Lung (tissue), 12 donors: ENCODE data around the gene NUDT19. TPM values are rescaled to one million over a fixed set of nuclear protein-coding genes. Genes with fewer than 3 reads are reported as not detected.
"Not testable (repeated sequence)": the region's sequence is repeated elsewhere in the genome, so short reads cannot be mapped to it uniquely, and the experiment has no call there.

Experiments used
- ATAC-seq: fragments of 200-7000 bp; cut with Tn5 transposase; one replicate; pipeline ENCODE4 v1.9.1; 2020; ENCODE audit warnings: moderate number of reproducible peaks; ENCODE audit not compliant: insufficient read depth, low FRiP score
- DNase-seq, 3 donors: peaks; one replicate each; pipeline ENCODE4 v3.0.0-alpha.2; 2013 to 2017
- H3K27ac ChIP-seq, 2 donors: one replicate each; pipeline ENCODE4 v1.5.1; 2013; ENCODE audit warnings: mild to moderate bottlenecking in 2 of 2, moderate library complexity in 2 of 2, control low read depth in 1 of 2, inconsistent platforms in 1 of 2, low read depth in 1 of 2, low read length in 1 of 2
- H3K27me3 ChIP-seq, 3 donors: one replicate each; pipeline ENCODE4 v1.5.1; 2013; ENCODE audit warnings: low read length in 2 of 3; ENCODE audit not compliant: control insufficient read depth in 3 of 3, insufficient read depth in 3 of 3
- H3K36me3 ChIP-seq, 4 donors: one replicate each; pipeline ENCODE4 v1.5.1; 2013; ENCODE audit warnings: low read length in 4 of 4, mild to moderate bottlenecking in 1 of 4, moderate library complexity in 1 of 4; ENCODE audit not compliant: control insufficient read depth in 4 of 4, insufficient read depth in 4 of 4
- H3K4me1 ChIP-seq, 5 donors: one replicate each; pipeline ENCODE4 v1.5.1; 2013; ENCODE audit warnings: low read length in 5 of 5, mild to moderate bottlenecking in 2 of 5, moderate library complexity in 1 of 5; ENCODE audit not compliant: control insufficient read depth in 5 of 5, insufficient read depth in 5 of 5
- H3K4me3 ChIP-seq: one replicate; pipeline ENCODE4 v1.5.1; 2013; ENCODE audit warnings: mild to moderate bottlenecking, control low read depth, moderate library complexity
- H3K9ac ChIP-seq, 2 donors: one replicate each; pipeline ENCODE4 v1.5.1; 2013; ENCODE audit warnings: low read length in 2 of 2, control low read depth in 1 of 2; ENCODE audit not compliant: insufficient read depth in 1 of 2
- H3K9me3 ChIP-seq, 4 donors: one replicate each; pipeline ENCODE4 v1.5.1; 2013; ENCODE audit warnings: low read length in 3 of 4, mild to moderate bottlenecking in 1 of 4, moderate library complexity in 1 of 4; ENCODE audit not compliant: control insufficient read depth in 4 of 4, insufficient read depth in 3 of 4
- CTCF ChIP-seq: IDR thresholded peaks from 2 replicates; pipeline ENCODE4 v1.5.1; 2012; ENCODE audit warnings: mild to moderate bottlenecking; ENCODE audit errors: control extremely low read depth, extremely low read depth
- WGBS, 2 donors: extraction: QIAGEN DNeasy Blood & Tissue Kit; methylation state at CpG; one replicate each; pipeline ENCODE4 v1.1.7; 2013; 5-methylcytosine and 5-hydroxymethylcytosine counted together
- polyA plus RNA-seq, 2 donors: library from polyadenylated mRNA; stranded (reverse); fragments of 200-250 nt; gene quantifications; one replicate each; pipeline ENCODE4 v1.2.1, GENCODE V29; 2013
- total RNA-seq, 2 donors: library from RNA; depleted of rRNA in 1 of 2; stranded (reverse); fragments of >200 nt in 1 of 2; gene quantifications; one replicate each; pipeline ENCODE4 v1.2.1, GENCODE V29; 2014 to 2021
- donor health status: control.
- donor health status: control.
- donor health status: Bipolar disorder and iron deficiency.
- donor health status: healthy.
- donor health status: DM: yes; HTN: yes; CAD: no.

Gene NUDT19
- total and polyA plus RNA-seq, 4 donors: 7.5 to 20.1 (median 12.2) TPM

GRCh38 chr19:32692727-32693061 is 1.1 kb downstream of the NUDT19 start:
- ATAC-seq (no peak), DNase-seq (no peak)
- no peaks in the 10 kb centered on the region for H3K9me3 ChIP-seq
- peak overlapping the region; percentile 86 for H3K4me3 ChIP-seq
- H3K36me3 ChIP-seq: peaks cover 0 to 13% (median under 1%) of the 10 kb centered on the region in 4 donors
- no peaks in the 10 kb centered on the region for H3K27me3 ChIP-seq
- peak overlapping the region; percentile 63 to 69 for H3K9ac ChIP-seq
- peak overlapping the region; percentile 94 to 97 for H3K27ac ChIP-seq
- whole genome bisulfite sequencing, 2 donors: 27 to 51% methylated on average over 7 of the region's 7 CpGs
- peaks cover 3 to 23% (median 18%) of the 10 kb centered on the region in 5 donors for H3K4me1 ChIP-seq
- TF ChIP-seq CTCF: no peak

DNA sequence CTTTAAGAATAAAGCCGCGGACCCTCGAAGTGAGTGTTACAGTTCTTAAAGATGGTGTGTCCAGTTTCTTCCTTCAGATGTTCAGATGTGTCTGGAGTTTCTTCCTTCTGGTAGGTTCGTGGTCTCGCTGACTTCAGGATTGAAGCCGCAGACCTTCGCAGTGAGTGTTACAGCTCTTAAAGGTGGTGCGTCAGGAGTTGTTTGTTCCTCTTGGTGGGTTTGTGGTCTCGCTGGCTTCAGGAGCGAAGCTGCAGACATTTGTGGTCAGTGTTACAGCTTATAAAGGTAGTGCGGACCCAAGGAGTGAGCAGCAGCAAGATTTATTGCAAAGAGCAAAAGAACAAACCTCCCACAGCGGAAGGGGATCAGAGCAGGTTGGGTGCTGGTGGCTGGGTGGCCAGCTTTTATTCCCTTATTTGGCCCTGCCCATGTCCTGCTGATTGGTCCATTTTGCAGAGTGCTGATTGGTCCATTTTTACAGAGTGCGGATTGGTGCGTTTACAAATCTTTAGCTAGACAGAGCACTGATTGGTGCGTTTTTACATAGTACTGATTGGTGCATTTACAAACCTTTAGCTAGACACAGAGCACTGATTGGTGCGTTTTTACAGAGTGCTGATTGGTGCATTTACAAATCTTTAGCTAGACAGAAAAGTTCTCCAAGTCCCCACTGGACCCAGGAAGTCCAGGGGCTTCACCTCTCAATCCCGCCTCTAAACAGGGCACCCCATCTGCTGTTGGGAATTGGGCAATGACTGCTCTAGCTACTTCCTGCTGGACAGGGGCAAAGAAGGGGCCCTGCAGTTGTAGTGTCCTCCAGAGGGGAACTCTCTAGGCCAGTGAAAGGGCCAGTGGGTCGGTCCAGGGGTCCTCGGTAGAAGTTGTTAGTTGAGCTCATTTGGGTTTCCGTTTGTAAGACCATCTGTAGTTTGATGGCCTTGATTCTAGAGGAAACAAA is 1.8 kb downstream of the NUDT19 start:
- not testable (repeated sequence) for H3K9ac ChIP-seq, DNase-seq, H3K4me3 ChIP-seq, H3K27ac ChIP-seq, H3K9me3 ChIP-seq, ATAC-seq, H3K27me3 ChIP-seq
- Histone ChIP-seq H3K4me1 (peaks cover 3 to 23% (median 18%) of the 10 kb centered on the region in 5 donors), H3K36me3 (peaks cover 0 to 13% (median 1%) of the 10 kb centered on the region in 4 donors)
- WGBS, 2 donors: 47 to 71% methylated on average over 20 of the region's 20 CpGs

DNA sequence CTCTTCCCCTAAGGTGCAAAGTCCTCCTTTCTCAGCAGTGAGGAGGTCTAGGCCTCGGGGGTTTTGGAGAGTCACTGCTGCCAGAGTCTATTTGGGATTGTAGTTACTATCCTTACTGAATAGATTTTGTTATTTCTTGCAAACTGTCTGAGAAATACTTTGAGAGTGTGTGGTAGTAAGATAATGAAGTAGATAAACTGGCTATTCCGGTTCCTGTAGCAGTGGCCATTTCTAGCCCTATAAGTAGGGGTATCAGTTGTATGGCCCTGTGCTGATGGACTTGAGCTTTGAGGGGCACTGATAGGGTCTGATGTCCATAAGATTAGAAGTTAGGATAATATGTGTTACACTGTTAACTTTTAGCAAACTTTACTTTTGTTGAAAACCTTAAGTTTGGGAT is 2.7 kb downstream of the NUDT19 start:
- ATAC-seq, H3K27me3 ChIP-seq, H3K4me3 ChIP-seq, H3K9ac ChIP-seq, H3K9me3 ChIP-seq: not testable (repeated sequence)
- 45 to 51% methylated on average over 2 of the region's 2 CpGs for WGBS, 2 donors
- DNase-seq: peak in 1 of 3 donors; percentile 28
- H3K4me1 ChIP-seq: peaks cover 3 to 23% (median 18%) of the 10 kb centered on the region in 5 donors
- peaks cover 0 to 13% (median 3%) of the 10 kb centered on the region in 4 donors for H3K36me3 ChIP-seq
- H3K27ac ChIP-seq: peak overlapping the region in 1 of 2 donors; percentile 44

DNA sequence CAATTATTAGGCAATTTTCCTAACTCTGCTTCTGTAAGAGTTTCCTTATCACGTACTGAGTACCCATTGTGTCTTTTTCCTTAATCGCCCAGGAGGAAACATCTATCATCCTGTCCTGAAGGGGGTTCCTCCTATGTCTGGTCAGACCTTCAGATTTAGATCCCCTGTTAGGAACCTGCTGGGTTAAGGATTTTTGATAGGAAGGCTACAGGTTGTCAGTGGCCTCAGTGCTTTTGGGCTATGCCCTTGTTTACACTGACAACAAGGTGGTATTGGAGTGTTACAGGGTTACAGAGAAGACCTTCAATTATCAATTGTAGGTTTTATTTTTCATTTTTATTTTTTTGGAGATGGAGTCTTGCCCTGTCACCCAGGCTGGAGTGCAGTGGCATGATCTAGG is 3.2 kb downstream of the NUDT19 start:
- WGBS, 2 donors: 16 to 25% methylated on average over 2 of the region's 2 CpGs

DNA sequence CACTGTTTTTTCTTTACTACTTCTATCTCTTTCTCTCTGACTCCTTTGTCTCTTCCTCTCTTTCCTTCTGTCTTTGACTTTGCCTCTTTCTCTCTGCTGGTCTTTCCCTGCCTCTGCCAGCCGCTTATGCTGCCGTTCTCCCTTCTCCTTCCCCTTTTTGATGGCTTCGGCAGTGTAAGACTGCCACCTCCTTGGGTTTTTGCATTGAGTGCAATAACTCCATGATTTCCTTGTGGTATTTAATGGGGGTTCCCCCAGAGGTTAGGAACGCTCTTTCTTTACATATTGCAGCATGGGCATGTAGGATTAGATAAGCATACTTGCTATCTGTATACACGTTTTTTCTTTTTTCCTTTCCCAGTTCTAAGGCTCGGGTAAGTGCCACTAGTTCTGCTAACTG is 3.9 kb downstream of the NUDT19 start:
- 28 to 39% methylated on average over 6 of the region's 6 CpGs for WGBS, 2 donors
- not testable (repeated sequence) for H3K27ac ChIP-seq

More for the DNA sequence above, 3.2 kb downstream of the NUDT19 start:
- H3K36me3 ChIP-seq: peaks cover 0 to 18% (median 5%) of the 10 kb centered on the region in 4 donors
- DNase-seq, H3K9ac ChIP-seq, H3K27me3 ChIP-seq, H3K27ac ChIP-seq, H3K4me3 ChIP-seq, H3K9me3 ChIP-seq, ATAC-seq: not testable (repeated sequence)
- peaks cover 3 to 23% (median 18%) of the 10 kb centered on the region in 5 donors for H3K4me1 ChIP-seq

GRCh38 chr19:32696771-32697170 is 5.2 kb downstream of the NUDT19 start:
- Histone ChIP-seq H3K4me1 (peaks cover 0 to 22% (median 13%) of the 10 kb centered on the region in 5 donors), H3K36me3 (peaks cover 0 to 18% (median 6%) of the 10 kb centered on the region in 4 donors)
- not testable (repeated sequence) for H3K9me3 ChIP-seq, DNase-seq, ATAC-seq, H3K4me3 ChIP-seq, H3K9ac ChIP-seq, H3K27ac ChIP-seq, H3K27me3 ChIP-seq
- 43 to 60% methylated on average over 3 of the region's 3 CpGs for WGBS, 2 donors

More for the DNA sequence above, 3.9 kb downstream of the NUDT19 start:
- H3K9me3 ChIP-seq, H3K27me3 ChIP-seq, DNase-seq, H3K4me3 ChIP-seq, ATAC-seq, H3K9ac ChIP-seq: not testable (repeated sequence)
- Histone ChIP-seq H3K4me1 (peaks cover 3 to 23% (median 18%) of the 10 kb centered on the region in 5 donors), H3K36me3 (peaks cover 0 to 18% (median 6%) of the 10 kb centered on the region in 4 donors)

DNA sequence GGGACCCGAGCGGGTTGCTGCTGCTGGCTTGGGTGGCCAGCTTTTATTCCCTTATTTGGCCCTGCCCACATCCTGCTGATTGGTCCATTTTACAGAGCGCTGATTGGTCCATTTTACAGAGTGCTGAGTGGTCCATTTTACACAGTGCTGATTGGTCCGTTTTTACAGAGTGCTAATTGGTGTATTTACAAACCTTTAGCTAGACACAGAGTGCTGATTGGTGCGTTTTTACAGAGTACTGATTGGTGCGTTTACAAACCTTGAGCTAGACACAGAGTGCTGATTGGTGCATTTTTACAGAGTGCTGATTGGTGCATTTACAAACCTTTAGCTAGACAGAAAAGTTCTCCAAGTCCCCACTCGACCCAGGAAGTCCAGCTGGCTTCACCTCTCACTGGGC is 8.5 kb downstream of the NUDT19 start:
- peaks cover 4 to 27% (median 8%) of the 10 kb centered on the region in 4 donors for H3K36me3 ChIP-seq
- H3K4me1 ChIP-seq: peaks cover 0 to 11% (median 0%) of the 10 kb centered on the region in 5 donors
- H3K4me3 ChIP-seq, H3K9ac ChIP-seq, ATAC-seq, DNase-seq, H3K27me3 ChIP-seq, H3K9me3 ChIP-seq, H3K27ac ChIP-seq: not testable (repeated sequence)
- WGBS, 2 donors: 94 to 98% methylated on average over 7 of the region's 7 CpGs
